Measurements from ENCODE around the gene HMGB3.
"Not testable (repeated sequence)": the region's sequence is repeated elsewhere in the genome, so short reads cannot be mapped to it uniquely, and the experiment has no call there.

Gene HMGB3

GRCh38 chrX:150982235-150982787, 824 bp upstream of the HMGB3 start:
- no peaks in the 10 kb centered on the region for H3K4me1 ChIP-seq (ENCODE audit: control insufficient read depth, insufficient read depth, low read length)
- no peaks in the 10 kb centered on the region for H3K27me3 ChIP-seq (ENCODE audit: control insufficient read depth, insufficient read depth, low read length)
- H3K9me3 ChIP-seq (ENCODE audit: control insufficient read depth, low read length): no peaks in the 10 kb centered on the region
- no peak overlapping the region for H3K9ac ChIP-seq (ENCODE audit: low read length)
- H3K4me3 ChIP-seq (ENCODE audit: low read length): no peak overlapping the region
- H3K36me3 ChIP-seq (ENCODE audit: control insufficient read depth, insufficient read depth, low read length): no peaks in the 10 kb centered on the region

GRCh38 chrX:150983521-150984168, 510 bp downstream of the HMGB3 start:
- H3K4me3 ChIP-seq (ENCODE audit: low read length): no peak overlapping the region
- H3K9ac ChIP-seq (ENCODE audit: low read length): no peak overlapping the region
- no peaks in the 10 kb centered on the region for H3K36me3 ChIP-seq (ENCODE audit: control insufficient read depth, insufficient read depth, low read length)
- no peaks in the 10 kb centered on the region for H3K9me3 ChIP-seq (ENCODE audit: control insufficient read depth, low read length)
- H3K4me1 ChIP-seq (ENCODE audit: control insufficient read depth, insufficient read depth, low read length): no peaks in the 10 kb centered on the region
- no peaks in the 10 kb centered on the region for H3K27me3 ChIP-seq (ENCODE audit: control insufficient read depth, insufficient read depth, low read length)

- Histone ChIP-seq H3K36me3 (ENCODE audit: control insufficient read depth, insufficient read depth, low read length) (no peaks in the 10 kb centered on the region), H3K27me3 (ENCODE audit: control insufficient read depth, insufficient read depth, low read length) (no peaks in the 10 kb centered on the region), H3K9ac (ENCODE audit: low read length) (peak overlapping the region; percentile 28), H3K4me3 (ENCODE audit: low read length) (no peak overlapping the region), H3K4me1 (ENCODE audit: control insufficient read depth, insufficient read depth, low read length) (no peaks in the 10 kb centered on the region), H3K9me3 (ENCODE audit: control insufficient read depth, low read length) (no peaks in the 10 kb centered on the region)
These were observed 1.2 kb downstream of the HMGB3 start for GRCh38 chrX:150984169-150984824.

- not testable (repeated sequence) for H3K4me1 ChIP-seq (ENCODE audit: control insufficient read depth, insufficient read depth, low read length); H3K27me3 ChIP-seq (ENCODE audit: control insufficient read depth, insufficient read depth, low read length); H3K36me3 ChIP-seq (ENCODE audit: control insufficient read depth, insufficient read depth, low read length); H3K4me3 ChIP-seq (ENCODE audit: low read length); H3K9me3 ChIP-seq (ENCODE audit: control insufficient read depth, low read length); H3K9ac ChIP-seq (ENCODE audit: low read length)
These were observed 4.6 kb downstream of the HMGB3 start for GRCh38 chrX:150987687-150988086.

- Histone ChIP-seq H3K4me3 (ENCODE audit: low read length) (no peak overlapping the region), H3K9me3 (ENCODE audit: control insufficient read depth, low read length) (no peaks in the 10 kb centered on the region), H3K9ac (ENCODE audit: low read length) (no peak overlapping the region), H3K27me3 (ENCODE audit: control insufficient read depth, insufficient read depth, low read length) (no peaks in the 10 kb centered on the region), H3K36me3 (ENCODE audit: control insufficient read depth, insufficient read depth, low read length) (no peaks in the 10 kb centered on the region), H3K4me1 (ENCODE audit: control insufficient read depth, insufficient read depth, low read length) (no peaks in the 10 kb centered on the region)
These were observed 6.3 kb downstream of the HMGB3 start for GRCh38 chrX:150989420-150989819.

- Histone ChIP-seq H3K36me3 (ENCODE audit: control insufficient read depth, insufficient read depth, low read length) (no peaks in the 10 kb centered on the region), H3K27me3 (ENCODE audit: control insufficient read depth, insufficient read depth, low read length) (no peaks in the 10 kb centered on the region), H3K9me3 (ENCODE audit: control insufficient read depth, low read length) (no peaks in the 10 kb centered on the region), H3K4me1 (ENCODE audit: control insufficient read depth, insufficient read depth, low read length) (no peaks in the 10 kb centered on the region), H3K4me3 (ENCODE audit: low read length) (no peak overlapping the region), H3K9ac (ENCODE audit: low read length) (no peak overlapping the region)
These were observed 7.8 kb downstream of the HMGB3 start for GRCh38 chrX:150990910-150991309.

GRCh38 chrX:151000861-151001331, 17.8 kb downstream of the HMGB3 start:
- H3K27me3 ChIP-seq (ENCODE audit: control insufficient read depth, insufficient read depth, low read length): no peaks in the 10 kb centered on the region
- H3K36me3 ChIP-seq (ENCODE audit: control insufficient read depth, insufficient read depth, low read length): no peaks in the 10 kb centered on the region
- no peak overlapping the region for H3K9ac ChIP-seq (ENCODE audit: low read length)
- no peaks in the 10 kb centered on the region for H3K4me1 ChIP-seq (ENCODE audit: control insufficient read depth, insufficient read depth, low read length)
- no peak overlapping the region for H3K4me3 ChIP-seq (ENCODE audit: low read length)
- no peaks in the 10 kb centered on the region for H3K9me3 ChIP-seq (ENCODE audit: control insufficient read depth, low read length)

- Histone ChIP-seq H3K27me3 (ENCODE audit: control insufficient read depth, insufficient read depth, low read length) (no peaks in the 10 kb centered on the region), H3K9me3 (ENCODE audit: control insufficient read depth, low read length) (no peaks in the 10 kb centered on the region)
These were observed 20.9 kb downstream of the HMGB3 start for GRCh38 chrX:151004085-151004484.

GRCh38 chrX:151006410-151007109, 23.4 kb downstream of the HMGB3 start:
- no peaks in the 10 kb centered on the region for H3K4me1 ChIP-seq (ENCODE audit: control insufficient read depth, insufficient read depth, low read length)
- no peaks in the 10 kb centered on the region for H3K36me3 ChIP-seq (ENCODE audit: control insufficient read depth, insufficient read depth, low read length)
- no peaks in the 10 kb centered on the region for H3K9me3 ChIP-seq (ENCODE audit: control insufficient read depth, low read length)
- H3K9ac ChIP-seq (ENCODE audit: low read length): no peak overlapping the region
- no peaks in the 10 kb centered on the region for H3K27me3 ChIP-seq (ENCODE audit: control insufficient read depth, insufficient read depth, low read length)
- H3K4me3 ChIP-seq (ENCODE audit: low read length): no peak overlapping the region

More at GRCh38 chrX:151004085-151004484, 20.9 kb downstream of the HMGB3 start:
- no peak overlapping the region for H3K9ac ChIP-seq (ENCODE audit: low read length)
- no peaks in the 10 kb centered on the region for H3K36me3 ChIP-seq (ENCODE audit: control insufficient read depth, insufficient read depth, low read length)
- H3K4me1 ChIP-seq (ENCODE audit: control insufficient read depth, insufficient read depth, low read length): no peaks in the 10 kb centered on the region
- H3K4me3 ChIP-seq (ENCODE audit: low read length): no peak overlapping the region

- H3K36me3 ChIP-seq (ENCODE audit: control insufficient read depth, insufficient read depth, low read length): no peaks in the 10 kb centered on the region
- no peak overlapping the region for H3K4me3 ChIP-seq (ENCODE audit: low read length)
These were observed 26.4 kb downstream of the HMGB3 start for GRCh38 chrX:151009582-151009981.

GRCh38 chrX:151013164-151013743, 30.1 kb downstream of the HMGB3 start:
- no peak overlapping the region for H3K9ac ChIP-seq (ENCODE audit: low read length)
- H3K36me3 ChIP-seq (ENCODE audit: control insufficient read depth, insufficient read depth, low read length): no peaks in the 10 kb centered on the region
- no peaks in the 10 kb centered on the region for H3K27me3 ChIP-seq (ENCODE audit: control insufficient read depth, insufficient read depth, low read length)
- H3K9me3 ChIP-seq (ENCODE audit: control insufficient read depth, low read length): no peaks in the 10 kb centered on the region
- H3K4me1 ChIP-seq (ENCODE audit: control insufficient read depth, insufficient read depth, low read length): no peaks in the 10 kb centered on the region
- H3K4me3 ChIP-seq (ENCODE audit: low read length): no peak overlapping the region

More at GRCh38 chrX:151009582-151009981, 26.4 kb downstream of the HMGB3 start:
- H3K9ac ChIP-seq (ENCODE audit: low read length): no peak overlapping the region
- H3K27me3 ChIP-seq (ENCODE audit: control insufficient read depth, insufficient read depth, low read length): no peaks in the 10 kb centered on the region
- no peaks in the 10 kb centered on the region for H3K4me1 ChIP-seq (ENCODE audit: control insufficient read depth, insufficient read depth, low read length)
- no peaks in the 10 kb centered on the region for H3K9me3 ChIP-seq (ENCODE audit: control insufficient read depth, low read length)

- H3K9ac ChIP-seq (ENCODE audit: low read length): no peak overlapping the region
- no peaks in the 10 kb centered on the region for H3K36me3 ChIP-seq (ENCODE audit: control insufficient read depth, insufficient read depth, low read length)
- no peaks in the 10 kb centered on the region for H3K4me1 ChIP-seq (ENCODE audit: control insufficient read depth, insufficient read depth, low read length)
- no peaks in the 10 kb centered on the region for H3K9me3 ChIP-seq (ENCODE audit: control insufficient read depth, low read length)
- no peaks in the 10 kb centered on the region for H3K27me3 ChIP-seq (ENCODE audit: control insufficient read depth, insufficient read depth, low read length)
- H3K4me3 ChIP-seq (ENCODE audit: low read length): no peak overlapping the region
These were observed 32.5 kb downstream of the HMGB3 start for GRCh38 chrX:151015684-151016083.
